GM19025 (cell line): ENCODE measurements around the gene TMEM163.

Experiments
- ATAC-seq: cut with Tn5 transposase; IDR thresholded peaks from one replicate; pipeline ENCODE4 v1.9.1; 2021; ENCODE audit warnings: mild to moderate bottlenecking, low read depth, moderate library complexity; ENCODE audit not compliant: unreplicated experiment

Gene TMEM163

GRCh38 chr2:134420259-134420658 is 298.5 kb downstream of the TMEM163 start:
- ATAC-seq, result no peak

GRCh38 chr2:134417968-134418582 is 300.7 kb downstream of the TMEM163 start:
- ATAC-seq, result no peak

- no peak for ATAC-seq
These were observed 302.2 kb downstream of the TMEM163 start for GRCh38 chr2:134416637-134417036.

GRCh38 chr2:134416018-134416417 is 302.8 kb downstream of the TMEM163 start:
- no peak for ATAC-seq

- ATAC-seq, result no peak
These were observed 304.9 kb downstream of the TMEM163 start for GRCh38 chr2:134413912-134414311.

- no peak for ATAC-seq
These were observed 305.4 kb downstream of the TMEM163 start for GRCh38 chr2:134413430-134413829.

GRCh38 chr2:134412639-134412999 is 306.2 kb downstream of the TMEM163 start:
- no peak for ATAC-seq

GRCh38 chr2:134411828-134412638 is 306.8 kb downstream of the TMEM163 start:
- peak; percentile 96 for ATAC-seq

- no peak for ATAC-seq
These were observed 307.4 kb downstream of the TMEM163 start for GRCh38 chr2:134411279-134411827.

- ATAC-seq, result no peak
These were observed 308.0 kb downstream of the TMEM163 start for GRCh38 chr2:134410831-134411231.

- no peak for ATAC-seq
These were observed 308.8 kb downstream of the TMEM163 start for GRCh38 chr2:134410006-134410405.

GRCh38 chr2:134408791-134409190 is 310.0 kb downstream of the TMEM163 start:
- no peak for ATAC-seq

GRCh38 chr2:134408386-134408785 is 310.4 kb downstream of the TMEM163 start:
- ATAC-seq, result no peak

- no peak for ATAC-seq
These were observed 311.5 kb downstream of the TMEM163 start for GRCh38 chr2:134407154-134407890.

- ATAC-seq, result no peak
These were observed 312.1 kb downstream of the TMEM163 start for GRCh38 chr2:134406736-134407135.

GRCh38 chr2:134406311-134406710 is 312.5 kb downstream of the TMEM163 start:
- ATAC-seq, result no peak
